T47D (cell line): Measurements from ENCODE around the gene ATP13A1.
A peak's percentile ranks its signal among the peaks of the same experiment; 100 is the strongest.

Source experiments
- DNase-seq, 2 experiments: peaks; one replicate each; pipeline versions ENCODE4 v3.0.0 to v3.0.0-alpha.2; 2011 to 2012; ENCODE audit warnings: low read depth in 1 of 2, low spot score in 1 of 2
- JUND ChIP-seq: IDR thresholded peaks from 2 replicates; pipeline ENCODE4 v1.6.1; 2012; ENCODE audit warnings: low read depth
- in situ Hi-C: cut with HindIII; loops from 2 replicates; pipeline ENCODE4 v1.10.0; 2016; ENCODE audit warnings: low sequenced_read_pairs, low pct_unique_long_range_greater_than_20kb

The ATP13A1 gene

GRCh38 chr19:19647037-19647835 lies 16.2 kb downstream of the ATP13A1 start:
- DNase-seq = no peak
- in situ Hi-C loops = no loop called here

GRCh38 chr19:19645233-19645870 lies 18.1 kb downstream of the ATP13A1 start:
- no peak for DNase-seq
- TF ChIP-seq JUND = no peak
- in situ Hi-C loops = no loop called here

More at GRCh38 chr19:19647037-19647835, 16.2 kb downstream of the ATP13A1 start:
- no peak for TF ChIP-seq JUND

- no peak for DNase-seq
- no peak for TF ChIP-seq JUND
- in situ Hi-C loops = no loop called here
These were observed 19.5 kb downstream of the ATP13A1 start for GRCh38 chr19:19644054-19644388.

GRCh38 chr19:19643158-19644053 lies 20.1 kb downstream of the ATP13A1 start, which contains the start of gene GMIP:
Gene GMIP, minus strand, starts transcription at chr19:19643657. Its CDS starts 128 bp downstream, at chr19:19643529.
- in situ Hi-C loops = no loop called here
- TF ChIP-seq JUND = no peak
- peak; percentile 62 to 76 for DNase-seq

GRCh38 chr19:19642506-19643157 lies 20.8 kb downstream of the ATP13A1 start:
- peak in 1 of 2 experiments; percentile 21 for DNase-seq
- in situ Hi-C loops = no loop called here
- TF ChIP-seq JUND = no peak

- in situ Hi-C loops = no loop called here
- no peak for DNase-seq
- no peak for TF ChIP-seq JUND
These were observed 25.8 kb downstream of the ATP13A1 start for GRCh38 chr19:19637523-19638251.

- in situ Hi-C loops = no loop called here
- TF ChIP-seq JUND = no peak
- DNase-seq = no peak
These were observed 26.3 kb downstream of the ATP13A1 start for GRCh38 chr19:19637186-19637522.

- in situ Hi-C loops = no loop called here
- TF ChIP-seq JUND = no peak
- DNase-seq = no peak
These were observed 26.8 kb downstream of the ATP13A1 start for GRCh38 chr19:19636573-19637185.

GRCh38 chr19:19635313-19635702 lies 28.2 kb downstream of the ATP13A1 start:
- in situ Hi-C loops = no loop called here
- TF ChIP-seq JUND = no peak

GRCh38 chr19:19634516-19635312 lies 28.8 kb downstream of the ATP13A1 start:
- in situ Hi-C loops = no loop called here
- no peak for DNase-seq

More at GRCh38 chr19:19635313-19635702, 28.2 kb downstream of the ATP13A1 start:
- no peak for DNase-seq

More at GRCh38 chr19:19634516-19635312, 28.8 kb downstream of the ATP13A1 start:
- TF ChIP-seq JUND = no peak
